ENCODE measurements around the gene TCEANC2.

GRCh38 chr1:54096877-54097240 is 43.5 kb downstream of the TCEANC2 start:
- TF ChIP-seq CTCF (IDR thresholded peaks at IDR 0.05; ENCODE audit: low read depth, low read length, missing input control) (no peak), FOXA1 (IDR thresholded peaks at IDR 0.05) (no peak), REST (IDR thresholded peaks at IDR 0.05) (no peak), MAX (IDR thresholded peaks at IDR 0.05) (no peak), RAD21 (IDR thresholded peaks at IDR 0.05) (no peak), GABPA (IDR thresholded peaks at IDR 0.05 in 1 of 2, conservative IDR thresholded peaks at IDR 0.05 in 1 of 2) (no peak), TAF1 (conservative IDR thresholded peaks at IDR 0.05) (no peak), ATF3 (IDR thresholded peaks at IDR 0.05) (no peak), JUND (IDR thresholded peaks at IDR 0.05) (no peak), HNF4G (IDR thresholded peaks at IDR 0.05) (no peak)
